Purkinje cell (primary cell): Measurements from ENCODE around the gene HPCA. TPM values are rescaled to one million over a fixed set of nuclear protein-coding genes. Genes with fewer than 3 reads are reported as not detected.

Source experiments
- polyA plus RNA-seq: library from polyadenylated mRNA; unstranded; fragments of >200 nt; fragmentation: Nextera tagmentation; gene quantifications from 2 replicates; pipeline ENCODE4 v1.2.1, GENCODE V29; 2014

HPCA gene
- 1.0 and 11.6 TPM in 2 replicates for polyA plus RNA-seq

DNA sequence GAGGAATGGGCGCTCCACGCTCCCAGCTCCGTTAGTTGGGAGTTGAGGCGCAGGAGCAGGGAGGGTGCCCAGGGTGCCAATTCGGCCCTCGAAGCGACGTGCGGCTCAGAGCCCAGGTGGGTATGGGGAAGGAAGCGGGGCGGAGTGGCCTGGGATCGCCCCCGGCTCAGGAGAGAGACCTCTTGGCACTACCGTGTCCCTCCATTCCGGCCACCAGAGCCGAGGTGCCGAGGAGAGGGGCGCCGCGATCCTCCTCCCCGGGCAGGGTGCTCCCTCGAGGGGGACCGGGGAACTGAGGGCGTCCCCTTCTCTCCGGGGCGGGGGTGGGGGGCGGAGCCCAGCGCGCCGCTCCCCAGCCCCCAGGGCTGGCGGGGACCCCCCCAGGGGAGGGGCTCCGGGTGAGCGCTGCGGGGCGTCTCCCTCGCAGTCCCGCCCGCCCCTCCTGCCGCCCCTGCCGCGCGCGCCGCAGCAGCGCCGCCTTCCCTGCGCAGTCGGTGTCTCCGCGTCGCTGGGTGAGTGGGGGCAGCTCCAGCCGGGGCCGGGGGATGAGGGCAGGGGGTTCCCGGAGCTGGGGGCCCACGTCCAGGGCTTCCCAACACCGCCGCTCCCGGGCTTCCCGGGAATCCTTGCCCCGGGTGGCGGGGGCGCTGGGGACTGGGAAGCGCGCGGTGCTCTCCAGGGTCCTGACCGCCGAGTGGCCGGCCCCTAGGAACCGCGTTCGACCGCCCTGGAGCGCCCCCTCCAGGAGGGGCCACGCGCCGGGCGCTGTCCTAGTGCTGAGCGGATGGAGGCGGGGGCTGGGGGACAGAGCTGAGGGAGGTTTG is at the start of gene HPCA:
Gene HPCA, plus strand, starts transcription at position 488 of the 824 bp plus-strand sequence. CDS start 2,408 bp downstream, outside the sequence.

DNA sequence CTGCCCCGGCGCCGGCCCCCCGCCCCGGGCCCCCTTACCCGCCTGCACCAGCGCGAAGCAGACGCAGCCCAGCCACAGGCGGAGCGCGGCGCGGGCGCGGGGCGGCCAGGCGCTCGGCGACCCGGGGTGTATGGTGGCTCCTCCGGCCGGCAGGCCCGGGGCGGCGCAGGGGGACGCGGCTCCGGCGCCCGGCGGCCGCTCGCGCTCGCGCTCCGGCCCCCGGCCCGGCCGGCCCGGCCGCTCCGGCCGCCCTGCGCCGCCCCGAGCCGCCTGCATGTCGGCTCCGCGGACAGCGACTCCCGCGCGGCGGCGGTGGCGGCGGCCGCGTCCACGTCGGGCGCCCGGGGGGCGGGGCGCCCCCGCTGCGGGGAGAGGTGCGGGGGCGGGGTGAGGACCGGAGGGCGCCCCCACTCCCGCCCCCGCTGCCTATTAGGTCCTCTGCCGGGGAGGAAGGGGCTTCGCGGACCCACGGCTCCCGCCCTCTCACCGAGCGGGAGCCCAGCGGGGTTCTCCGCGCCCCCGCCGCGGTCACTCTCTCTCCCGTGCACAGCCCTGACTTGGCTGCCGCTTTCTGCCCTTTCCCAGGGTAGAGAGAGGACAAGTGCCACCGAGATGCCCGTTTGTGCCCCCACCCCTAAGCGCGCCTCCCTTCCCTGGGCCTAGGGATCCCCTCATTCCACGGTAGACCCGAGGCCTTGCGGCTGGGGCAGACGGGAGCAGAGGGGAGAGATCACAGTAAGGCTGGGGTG is 15.5 kb upstream of the HPCA start, which contains the start of gene FNDC5:
Gene FNDC5, minus strand, starts transcription at position 298 of the 749 bp plus-strand sequence.

DNA sequence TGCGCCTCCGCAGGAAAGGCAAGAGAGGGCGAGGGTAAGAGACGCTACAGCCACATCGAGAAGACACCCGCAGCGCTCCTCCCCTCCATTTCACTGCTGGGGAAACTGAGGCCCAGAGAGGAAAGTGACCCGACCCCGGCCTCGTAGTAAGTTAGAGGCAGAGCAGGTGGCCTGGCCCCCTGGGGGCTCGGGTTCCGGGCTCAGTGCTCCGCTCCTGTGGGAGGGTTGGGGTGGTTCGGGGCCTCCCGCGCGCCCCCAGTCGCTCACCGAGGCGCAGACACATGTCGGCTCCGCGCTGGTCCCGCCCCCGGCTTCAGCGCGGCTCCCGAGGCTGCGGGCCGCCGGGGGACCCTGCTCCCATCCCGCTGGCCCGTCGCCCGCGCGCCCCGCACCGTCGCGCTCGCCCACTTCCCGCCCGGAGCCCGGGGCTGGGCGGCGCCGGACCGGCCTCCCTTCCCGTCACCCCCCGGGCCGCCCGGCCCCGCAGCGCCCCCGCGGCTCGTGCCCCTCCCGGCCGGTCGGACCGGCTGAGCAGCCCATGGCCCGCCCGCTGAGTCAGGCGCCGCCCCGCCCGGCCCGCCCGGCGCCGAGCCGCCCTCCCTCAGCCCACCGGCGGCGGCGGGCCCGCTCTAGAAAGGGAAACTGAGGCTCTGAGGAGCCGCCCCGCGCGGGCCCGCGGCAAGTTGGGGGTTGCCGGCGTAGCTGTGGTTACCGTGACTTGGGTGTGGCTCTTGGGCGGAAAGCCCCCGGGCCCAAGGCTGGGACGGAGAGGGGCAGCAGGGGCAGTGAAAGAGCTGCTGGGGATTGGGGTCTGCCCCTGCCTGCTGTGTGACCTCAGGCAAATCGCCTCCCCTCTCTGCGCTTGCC is 14.9 kb downstream of the HPCA start, which contains the start of gene TMEM54:
Gene TMEM54, minus strand, starts transcription at position 434 of the 867 bp plus-strand sequence. Its CDS starts 151 bp downstream, at position 283.

Other genes with a start within 250 kb of the HPCA start
- 166 and 168 TPM in 2 replicates for gene ZBTB8OS, start 235.9 kb upstream of the HPCA start, polyA plus RNA-seq
- 101 and 108 TPM in 2 replicates for gene RBBP4, start 235.3 kb upstream of the HPCA start, polyA plus RNA-seq
- 18.2 and 37.0 TPM in 2 replicates for gene SYNC, start 183.7 kb upstream of the HPCA start, polyA plus RNA-seq
- 66.1 and 69.8 TPM in 2 replicates for gene YARS1, start 69.1 kb upstream of the HPCA start, polyA plus RNA-seq
- 9.4 and 16.2 TPM in 2 replicates for gene S100PBP, start 68.8 kb upstream of the HPCA start, polyA plus RNA-seq
- gene FNDC5, start 15.6 kb upstream of the HPCA start, polyA plus RNA-seq = 214 and 326 TPM in 2 replicates
- gene TMEM54, start 14.9 kb downstream of the HPCA start, polyA plus RNA-seq = 3.3 and 7.1 TPM in 2 replicates
- 94.9 and 105 TPM in 2 replicates for gene RNF19B, start 78.3 kb downstream of the HPCA start, polyA plus RNA-seq
- 5.5 and 7.5 TPM in 2 replicates for gene AK2, start 150.4 kb downstream of the HPCA start, polyA plus RNA-seq
- 8.1 and 8.2 TPM in 2 replicates for gene AZIN2, start 194.7 kb downstream of the HPCA start, polyA plus RNA-seq